Hematopoietic multipotent progenitor cell (in vitro differentiated cells): Measurements from ENCODE around the gene UBR4. TPM values are rescaled to one million over a fixed set of nuclear protein-coding genes. Genes with fewer than 3 reads are reported as not detected.
"Not testable (repeated sequence)": the region's sequence is repeated elsewhere in the genome, so short reads cannot be mapped to it uniquely, and the experiment has no call there.

Experiments used
- DNase-seq, 3 donors: peaks; one replicate each; pipeline ENCODE4 v3.0.0-alpha.2; 2011 to 2015; ENCODE audit warnings: low read depth in 2 of 3, low spot score in 2 of 3
- total RNA-seq: library from RNA; depleted of rRNA; stranded (reverse); fragments of >200 nt; gene quantifications from one replicate; pipeline ENCODE4 v1.2.3, GENCODE V29; 2012

Gene UBR4
- total RNA-seq, 1 donor: 139 TPM

DNA sequence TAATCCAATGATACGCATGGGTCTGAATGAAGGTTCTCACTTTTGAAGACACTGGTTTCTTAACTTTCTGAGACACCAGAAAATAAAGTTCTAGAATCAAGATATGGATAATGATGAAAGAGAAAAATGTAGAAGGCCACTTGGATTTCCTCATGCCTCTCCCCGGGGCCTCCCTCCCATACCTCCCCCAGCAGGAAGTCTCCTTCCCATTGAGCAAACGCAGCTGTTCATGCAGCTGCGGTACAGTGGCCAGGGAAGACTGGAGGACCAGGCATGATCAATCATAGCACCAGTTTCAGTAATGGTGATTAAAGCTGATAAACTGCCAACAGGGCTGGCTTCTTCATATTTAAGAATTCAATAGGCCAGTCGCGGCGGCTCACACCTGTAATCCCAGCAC, 10.9 kb upstream of the UBR4 start:
- DNase-seq: no peak

DNA sequence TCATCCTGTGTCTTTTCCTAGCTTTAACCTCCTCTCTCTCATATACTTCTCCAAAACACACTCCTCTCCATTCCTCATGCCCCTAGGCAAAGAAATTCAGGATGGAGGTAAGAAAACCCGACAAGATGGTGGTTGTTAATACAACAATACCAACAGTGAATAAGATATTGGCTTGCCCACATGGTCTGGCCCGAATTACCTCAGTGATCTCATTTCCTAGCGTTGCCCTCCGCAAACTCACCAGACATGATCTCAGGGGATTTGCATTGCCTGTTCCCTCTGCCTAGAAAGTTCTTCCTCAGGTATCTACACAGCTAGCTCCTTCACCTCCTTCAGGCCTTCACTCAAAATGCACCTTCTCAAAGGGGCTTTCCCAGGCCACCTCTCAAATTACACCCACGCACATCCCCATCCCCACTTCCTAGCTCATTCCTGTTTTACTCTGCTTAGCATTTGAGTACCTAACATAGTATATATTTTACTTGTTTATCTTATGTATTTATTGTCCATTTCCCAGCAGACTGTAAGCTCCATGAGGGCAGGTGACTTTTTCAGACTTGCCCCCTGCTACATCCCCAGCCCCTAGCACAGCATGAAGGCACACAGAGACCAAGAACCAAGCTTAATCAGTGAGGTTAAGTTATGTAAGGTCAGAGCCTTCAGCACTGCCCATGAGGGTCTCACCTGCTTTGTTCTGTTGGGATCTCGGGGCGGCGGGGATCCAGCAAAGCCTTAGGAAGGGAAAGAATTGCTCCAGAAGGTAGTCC, 10.2 kb upstream of the UBR4 start:
- no peak for DNase-seq

DNA sequence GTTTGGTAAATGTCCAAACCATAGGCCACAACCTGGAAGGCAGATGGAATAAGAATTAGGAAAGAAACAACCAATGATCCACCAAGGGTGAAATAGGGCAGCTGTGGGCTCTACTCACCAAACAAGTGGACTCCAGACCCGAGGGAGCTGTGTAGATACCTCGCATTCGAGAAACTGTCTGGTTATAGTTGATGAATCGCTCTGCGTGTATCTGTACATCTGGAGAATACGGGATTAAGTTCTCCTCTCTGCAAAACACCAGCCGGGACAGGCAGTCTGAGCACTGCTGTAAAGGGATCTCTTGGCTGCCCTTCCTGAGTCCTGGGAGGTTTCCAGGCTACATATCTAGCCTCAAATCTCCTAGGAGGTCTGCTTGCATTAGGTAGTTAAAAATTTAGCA, 9.4 kb upstream of the UBR4 start:
- DNase-seq: no peak

DNA sequence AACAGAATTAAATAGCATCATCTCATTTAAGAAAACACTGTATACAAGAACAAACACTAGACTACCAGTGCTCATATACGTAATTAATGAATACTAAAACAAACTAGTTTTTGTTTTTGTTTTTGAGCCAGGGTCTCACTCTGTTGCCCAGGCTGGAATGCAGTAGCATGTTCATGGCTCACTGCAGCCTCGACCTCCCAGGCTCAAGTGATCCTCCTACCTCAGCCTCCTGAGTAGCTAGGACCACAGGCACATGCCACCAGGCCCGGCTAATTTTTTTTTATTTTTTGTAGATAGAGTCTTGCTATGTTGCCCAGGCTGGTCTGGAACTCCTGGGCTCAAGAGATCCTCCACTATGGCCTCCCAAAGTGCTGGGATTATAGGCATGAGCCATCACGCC, 6.5 kb upstream of the UBR4 start:
- DNase-seq: not testable (repeated sequence)

DNA sequence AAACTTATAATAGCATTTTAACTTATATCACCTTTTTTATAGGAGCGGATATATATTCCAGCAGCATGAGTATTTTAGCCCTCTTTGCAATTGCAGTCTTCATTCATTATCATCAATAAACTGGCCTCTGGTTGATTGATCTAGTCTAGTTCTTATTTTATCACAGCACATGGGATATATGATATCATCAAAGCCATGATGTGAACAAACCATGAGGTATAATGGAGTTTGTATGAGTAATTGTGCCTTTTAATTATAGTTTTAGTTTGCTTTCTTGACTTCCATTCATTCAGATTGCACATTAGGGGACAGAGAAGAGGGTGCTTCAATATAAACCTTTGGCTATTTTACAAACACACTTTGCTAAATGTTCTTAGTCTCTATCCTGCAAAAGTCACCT, 3.5 kb upstream of the UBR4 start:
- no peak for DNase-seq

DNA sequence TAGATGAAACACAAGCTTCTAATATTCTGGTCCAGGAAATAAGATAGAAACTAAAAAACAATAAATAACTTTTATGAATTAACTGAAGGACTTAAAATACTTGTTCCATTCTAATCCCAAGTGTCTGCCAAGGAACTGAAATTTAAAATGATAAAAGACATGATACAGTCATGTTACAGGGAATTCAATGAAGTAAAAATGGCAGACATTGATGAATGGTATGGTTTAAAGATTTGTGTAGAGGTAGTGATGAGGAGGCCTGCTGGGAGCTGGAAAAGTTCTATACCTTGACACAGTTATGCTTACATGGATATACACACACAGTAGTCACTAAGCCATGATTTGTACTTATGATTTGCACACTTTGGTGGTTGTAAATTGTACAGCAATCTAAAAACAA, 2.1 kb upstream of the UBR4 start:
- DNase-seq: no peak

DNA sequence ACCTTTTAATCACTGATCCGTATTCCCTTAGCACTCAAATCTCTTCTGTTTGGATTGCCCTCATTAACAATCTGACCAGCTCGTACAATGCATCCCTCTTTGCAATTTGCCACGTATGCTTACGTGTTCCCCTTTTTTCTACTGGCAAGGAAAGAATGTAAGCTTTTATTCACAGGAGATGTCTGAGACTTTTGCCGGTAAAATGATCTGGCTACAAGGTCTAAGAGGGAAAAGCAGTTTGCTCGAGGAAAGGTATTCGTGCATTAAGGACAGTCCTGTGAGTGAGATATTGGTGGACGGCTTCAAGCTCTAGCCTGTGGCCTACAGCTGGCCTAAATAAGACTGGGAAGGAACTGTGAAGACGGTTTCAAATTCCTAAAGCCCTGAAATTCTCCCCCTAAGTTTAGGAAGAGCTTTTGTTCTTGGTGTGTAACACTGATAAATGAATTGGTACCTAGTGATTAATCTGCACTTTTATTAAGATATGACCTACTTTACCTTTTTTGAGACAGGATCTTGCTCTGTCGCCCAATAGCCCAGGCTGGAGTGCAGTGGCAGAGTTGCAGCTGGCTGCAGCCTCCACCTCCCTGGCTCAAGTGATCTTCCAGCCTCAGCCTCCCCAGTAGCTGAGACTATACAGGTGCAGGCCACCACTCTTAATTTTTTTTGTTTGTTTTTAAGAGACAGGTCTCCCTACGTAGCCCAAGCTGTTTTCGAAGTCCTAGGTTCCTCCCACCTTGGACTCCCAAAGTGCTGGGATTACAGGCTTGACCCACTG, 895 bp upstream of the UBR4 start:
- peak in 2 of 3 donors; percentile 22 to 31 for DNase-seq

DNA sequence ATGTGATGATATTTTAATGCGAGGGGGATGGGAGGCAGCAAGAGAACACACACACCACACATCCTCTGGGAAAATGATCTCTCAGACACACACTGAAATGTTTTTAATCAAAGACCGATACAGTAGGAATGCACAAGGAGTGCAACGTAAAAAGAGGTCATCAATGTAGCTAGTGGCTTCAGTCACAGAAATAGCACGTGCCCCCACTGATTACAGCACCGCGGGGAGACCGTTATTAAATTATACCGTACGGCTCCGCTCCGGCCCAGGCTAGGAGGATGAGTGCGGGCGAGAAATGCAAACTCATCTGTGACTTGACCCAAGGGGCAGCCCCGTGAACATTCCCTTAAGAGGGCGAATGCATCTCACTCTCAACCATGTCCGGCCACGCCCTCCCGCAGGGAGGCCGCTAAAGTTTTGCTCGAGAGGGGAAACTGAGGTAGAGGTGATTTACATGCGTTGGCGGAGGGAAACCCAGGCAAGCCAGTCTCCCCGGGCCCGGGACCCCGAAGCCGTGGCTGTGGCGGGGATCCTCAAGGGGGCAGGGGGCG, 552 bp downstream of the UBR4 start:
- peak in 2 of 3 donors; percentile 57 to 58 for DNase-seq

DNA sequence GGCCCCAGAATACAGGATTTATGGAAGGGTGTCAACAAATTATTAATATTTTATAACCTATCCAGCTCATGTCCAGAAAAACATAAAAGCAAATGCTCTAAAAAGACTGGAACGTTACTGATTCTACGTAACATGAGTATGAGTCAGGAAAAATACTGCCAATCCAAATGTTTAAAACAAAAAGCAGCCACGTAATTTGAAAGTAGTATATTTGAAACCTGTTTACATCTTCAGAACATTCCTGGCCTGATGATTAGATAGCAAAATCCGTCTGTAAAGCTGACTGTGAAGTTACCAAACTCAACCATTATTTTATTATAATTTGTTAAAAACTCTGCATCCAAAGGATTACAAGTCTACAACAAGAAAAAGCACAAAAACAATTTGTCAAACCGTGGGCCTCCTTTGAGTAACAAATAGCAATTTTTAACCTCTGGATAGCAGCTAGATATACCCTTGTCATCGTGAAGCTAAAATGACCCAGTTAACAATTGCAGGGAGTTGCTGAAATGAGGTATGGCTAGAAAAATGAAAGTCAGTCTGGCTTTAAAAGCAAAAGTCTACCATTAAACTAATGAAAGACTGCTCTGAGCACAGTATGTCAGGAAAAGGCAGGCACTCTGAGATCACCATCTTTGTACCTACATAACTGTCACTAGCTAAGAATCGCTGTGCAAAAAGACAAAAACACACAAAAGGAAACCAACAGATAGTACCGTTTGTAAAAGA, 1.2 kb downstream of the UBR4 start:
- DNase-seq: no peak

DNA sequence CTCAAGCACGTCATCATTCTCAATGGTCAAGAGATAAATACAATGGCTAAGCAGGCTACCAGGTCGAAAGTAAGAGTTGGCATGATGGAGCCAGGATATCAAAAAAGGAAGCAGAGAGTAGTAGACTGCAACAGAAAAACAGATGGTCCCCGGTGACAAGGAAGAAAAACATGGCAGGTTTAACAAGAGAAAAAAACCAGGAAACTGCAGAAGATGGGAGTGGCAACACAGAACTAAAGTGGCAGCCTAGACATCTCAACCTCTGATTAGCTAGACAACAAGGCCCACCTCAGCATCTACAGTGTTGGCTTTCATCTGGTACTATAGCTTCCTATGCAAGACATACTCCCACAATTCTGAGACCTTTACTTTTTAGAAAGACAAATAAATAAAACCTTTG, 3.1 kb downstream of the UBR4 start:
- peak in 2 of 3 donors; percentile 23 to 49 for DNase-seq

DNA sequence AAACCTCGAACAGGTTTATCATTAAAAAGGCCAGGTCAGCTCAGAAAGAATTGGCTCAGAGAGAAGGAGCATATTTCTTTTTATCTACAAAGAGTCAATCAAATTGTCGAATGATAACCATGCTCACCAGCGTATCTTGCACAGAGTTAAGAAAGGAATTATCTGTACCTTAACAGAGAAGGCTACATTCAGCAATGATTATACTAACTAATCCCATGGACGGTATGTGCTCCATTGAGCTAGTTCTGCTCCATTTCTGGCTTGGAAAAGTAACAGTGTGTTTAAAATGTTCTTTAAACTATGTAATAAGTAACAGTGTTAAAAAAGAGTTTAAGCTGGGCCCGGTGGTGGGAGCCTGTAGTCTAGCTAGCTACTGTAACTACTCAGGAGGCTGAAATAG, 4.2 kb downstream of the UBR4 start:
- no peak for DNase-seq

DNA sequence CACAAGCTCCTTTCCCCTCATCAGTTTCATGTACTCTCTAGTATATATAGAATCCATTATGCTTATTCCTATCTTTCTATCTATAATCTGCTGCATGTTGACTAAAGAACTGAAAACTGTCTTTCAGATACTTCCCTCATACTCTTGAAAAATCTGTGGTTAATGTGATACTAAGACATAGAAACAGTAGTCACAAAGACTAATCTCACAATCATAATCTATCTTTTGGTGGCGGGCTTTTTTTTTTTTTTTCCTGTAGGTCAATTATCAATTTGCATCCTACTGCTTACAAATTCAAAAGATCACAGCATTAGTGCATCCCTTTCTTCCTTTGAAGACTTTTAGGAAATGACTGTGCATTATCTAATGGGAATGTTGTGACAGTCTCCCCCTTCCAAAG, 4.7 kb downstream of the UBR4 start:
- DNase-seq: no peak

DNA sequence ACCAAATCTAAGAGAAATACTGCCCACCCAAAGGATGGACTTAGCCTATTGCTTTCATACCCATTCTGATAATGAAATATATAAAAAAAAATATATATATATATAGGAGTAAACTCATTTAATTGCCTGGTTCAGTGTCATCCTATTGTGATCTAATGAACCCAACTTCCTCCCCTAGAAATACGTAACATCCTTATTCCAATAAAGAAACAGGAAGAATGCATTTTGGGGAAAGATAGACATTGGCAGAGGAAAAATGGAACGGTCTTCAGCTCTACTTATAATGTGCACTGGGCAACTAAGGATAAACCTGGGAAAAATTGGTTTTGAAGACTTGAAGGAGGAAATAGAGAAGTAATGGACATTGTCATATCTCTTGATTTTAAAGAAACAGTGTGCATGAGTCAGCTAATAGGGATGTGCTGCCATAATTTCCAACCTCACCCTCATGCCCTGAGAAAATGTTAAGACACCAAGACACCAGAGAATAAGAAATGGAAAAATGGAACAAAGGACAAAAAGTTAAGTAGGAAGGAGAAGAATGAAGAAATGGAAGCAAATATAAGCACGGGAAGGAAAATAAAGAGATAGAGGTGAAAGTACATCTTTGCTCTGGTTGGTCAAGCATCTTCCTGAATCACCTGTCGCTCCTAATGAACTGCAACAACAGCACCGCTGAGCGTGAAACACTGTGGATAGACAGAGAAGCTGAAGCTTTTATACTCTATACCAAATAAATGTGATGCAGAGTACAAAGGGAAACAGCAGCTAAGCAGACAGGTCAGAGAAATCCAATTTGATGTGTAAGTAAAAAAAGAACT, 5.4 kb downstream of the UBR4 start:
- no peak for DNase-seq

DNA sequence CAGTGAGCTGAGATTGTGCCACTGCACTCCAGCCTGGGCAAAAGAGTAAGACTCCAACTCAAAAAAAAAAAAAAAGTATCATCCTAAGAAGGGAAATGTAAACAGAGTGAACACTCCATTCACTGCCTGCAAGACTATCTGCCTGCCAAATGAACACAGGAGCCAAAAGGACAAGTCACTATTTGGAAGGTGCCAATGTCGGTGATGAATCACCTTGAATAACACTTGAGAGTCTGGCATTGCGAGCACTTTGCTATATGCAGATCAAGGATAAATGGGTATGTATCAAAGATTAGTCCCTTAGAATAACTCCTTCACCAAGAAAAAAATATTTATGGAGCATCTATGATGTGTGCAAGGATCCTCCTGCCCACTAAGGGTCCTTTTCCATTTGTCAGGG, 6.6 kb downstream of the UBR4 start:
- DNase-seq: no peak

DNA sequence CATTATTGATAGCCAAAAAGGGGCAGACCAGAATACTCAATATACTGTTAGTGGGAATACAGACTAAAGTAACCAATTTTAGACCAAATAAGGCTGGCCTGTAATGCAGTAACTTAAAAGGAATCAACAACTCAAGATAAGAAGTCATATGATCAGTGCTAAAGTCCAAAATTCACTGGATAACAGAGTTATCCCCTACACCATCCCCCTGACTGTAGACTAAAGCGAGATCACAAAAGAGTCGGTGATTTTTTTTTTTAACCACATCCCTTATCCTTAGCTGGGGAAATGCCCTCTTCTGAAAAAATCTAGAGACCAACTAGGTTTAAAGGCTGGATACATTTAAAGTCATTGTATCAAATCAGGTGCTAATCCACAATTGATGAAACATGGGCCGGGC, 7.7 kb downstream of the UBR4 start:
- DNase-seq: no peak

DNA sequence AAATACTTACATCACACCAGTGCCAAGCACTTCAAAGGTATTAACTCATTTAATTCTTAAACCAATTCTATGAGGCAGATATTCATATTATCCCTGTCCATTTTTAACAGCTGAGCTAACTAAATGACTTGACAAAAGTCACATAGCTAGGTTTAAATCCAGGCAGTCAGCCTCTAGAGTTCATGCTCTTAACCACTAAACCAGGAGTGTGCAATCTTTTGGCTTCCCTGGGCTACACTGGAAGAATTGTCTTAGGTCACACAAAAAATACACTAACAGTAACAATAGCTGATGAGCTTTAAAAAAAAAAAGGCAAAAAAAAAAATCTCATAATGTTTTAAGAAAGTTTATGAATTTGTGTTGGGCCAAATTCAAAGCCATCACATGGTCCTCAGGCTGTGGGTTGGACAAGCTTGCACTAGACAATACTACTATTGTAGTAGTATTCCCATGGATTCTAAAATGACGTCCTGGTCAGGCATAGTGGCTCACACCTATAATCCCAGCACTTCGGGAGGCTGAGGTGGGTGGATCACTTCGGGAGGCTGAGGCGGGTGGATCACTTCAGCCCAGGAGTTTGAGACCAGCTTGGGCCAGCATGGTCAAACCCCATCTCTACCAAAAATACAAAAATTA, 10.0 kb downstream of the UBR4 start:
- DNase-seq: no peak

DNA sequence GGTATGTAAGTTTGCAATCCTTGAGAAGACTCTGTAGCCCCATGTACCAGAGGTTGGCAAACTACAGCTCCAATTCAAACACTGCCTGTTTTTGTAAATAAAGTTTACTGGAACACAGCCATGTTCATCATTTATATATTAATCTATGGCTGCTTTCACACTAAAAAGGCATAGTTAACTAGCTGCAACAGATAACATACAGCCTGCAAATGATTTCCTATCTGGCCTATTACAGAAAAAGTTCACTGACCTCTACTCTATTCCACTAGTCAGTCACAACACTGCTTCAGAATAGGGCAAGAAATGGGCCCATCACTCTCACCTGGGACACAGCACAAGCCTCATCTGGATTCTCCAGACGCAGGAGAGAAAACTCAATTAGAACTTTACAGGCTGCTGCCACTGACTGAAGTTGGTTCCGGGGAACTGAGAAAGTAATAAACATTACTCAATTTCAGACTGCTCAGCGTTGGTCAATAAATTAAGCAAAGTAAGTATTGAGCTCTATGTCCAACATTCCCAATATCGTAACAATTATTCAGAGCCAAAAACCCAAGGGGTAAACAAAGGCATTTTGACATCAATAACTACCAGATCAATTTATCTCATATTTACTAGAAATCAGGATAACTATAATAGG, 10.6 kb downstream of the UBR4 start:
- DNase-seq: no peak

DNA sequence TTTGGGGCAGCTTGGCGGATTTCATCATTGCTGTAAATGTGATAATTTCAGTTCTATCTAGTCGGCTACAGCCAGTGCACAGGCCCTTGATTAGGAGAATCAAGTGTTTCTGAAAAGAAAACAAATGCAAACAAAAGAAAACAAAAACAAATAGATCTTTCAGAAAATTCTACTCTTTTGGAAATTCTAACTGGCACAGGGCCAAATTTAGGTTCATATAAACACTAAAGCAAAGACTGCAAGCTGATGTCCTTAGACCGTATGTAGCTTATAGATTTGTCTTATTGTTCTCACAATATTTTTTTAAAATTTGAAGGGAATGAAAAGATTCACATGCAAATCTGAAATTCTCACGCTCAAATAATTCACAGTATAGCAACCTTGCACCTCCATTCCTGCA, 11.2 kb downstream of the UBR4 start:
- DNase-seq: no peak

DNA sequence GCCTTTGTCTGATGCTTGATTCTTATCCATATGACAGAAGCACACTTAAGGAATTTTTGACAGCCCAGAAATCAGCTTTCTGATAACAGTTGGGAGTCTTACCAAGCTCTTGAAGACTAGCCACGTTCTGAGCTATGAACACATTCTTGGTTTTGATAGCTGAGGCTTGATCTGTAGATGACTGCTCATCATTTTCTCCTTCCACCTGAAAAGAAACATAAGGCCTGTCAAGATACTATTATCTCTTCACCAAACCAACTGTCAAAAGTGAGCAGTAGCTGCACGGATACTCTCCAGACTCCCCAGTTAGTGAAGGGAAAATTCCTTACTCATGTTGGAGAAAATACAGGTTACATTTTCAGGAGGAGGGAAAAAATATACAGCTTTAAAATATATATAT, 12.2 kb downstream of the UBR4 start:
- DNase-seq: no peak

DNA sequence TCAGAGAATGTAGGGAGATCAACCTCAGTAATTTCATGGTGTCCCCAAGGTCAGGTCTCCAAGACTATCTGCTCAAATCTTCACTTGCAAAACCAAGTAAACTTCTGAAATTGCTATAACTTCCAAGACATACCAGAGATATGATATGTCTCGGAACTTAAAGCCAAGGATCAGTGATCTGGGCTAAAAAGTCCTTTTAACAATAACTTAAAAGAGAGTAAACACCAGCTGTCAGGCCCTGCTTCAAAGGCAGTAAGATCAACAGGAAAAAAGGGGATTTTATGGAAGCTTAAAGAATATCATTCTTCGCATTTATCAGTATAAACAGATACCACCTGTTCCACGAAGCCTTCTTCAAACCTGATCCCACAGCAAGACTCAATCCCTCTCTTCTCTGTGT, 13.7 kb downstream of the UBR4 start:
- no peak for DNase-seq
